H1 (cell line): Measurements from ENCODE around the gene AGBL5. TPM values are rescaled to one million over a fixed set of nuclear protein-coding genes. Genes with fewer than 3 reads are reported as not detected.

Experiments
- CTCF ChIA-PET: fragments of 300-600 bp; sonication (Branson Sonifier 250); formaldehyde crosslinking; loops from one replicate; lab custom pipeline; 2021; ENCODE audit not compliant: partially characterized antibody; lab: Charles Lee
- POLR2A ChIA-PET: fragments of 300-600 bp; sonication (Branson Sonifier 250); formaldehyde crosslinking; loops from one replicate; lab custom pipeline; 2021; ENCODE audit warnings: inconsistent platforms; ENCODE audit not compliant: partially characterized antibody; lab: Charles Lee
- DNase-seq, 2 experiments: peaks; one replicate each; pipeline versions ENCODE4 v3.0.0 to v3.0.0-alpha.2; 2010 to 2022; ENCODE audit warnings: low spot score in 2 of 2, low read depth in 1 of 2, mixed read lengths in 1 of 2
- FAIRE-seq: peaks from 2 replicates; lab custom pipeline; 2011; peaks lifted over from hg19 to GRCh38; lab: Jason Lieb, UNC
- H2AFZ ChIP-seq: 2 replicates; pipeline ENCODE4 v1.8.1; 2012; ENCODE audit warnings: low read length, inconsistent platforms
- H2AK5ac ChIP-seq: 2 replicates; pipeline ENCODE4 v1.6.1; 2013; ENCODE audit warnings: low read depth, low read length
- H2BK120ac ChIP-seq: replicated peaks from 2 replicates; pipeline ENCODE3; 2013; ENCODE audit warnings: low read depth, low read length, inconsistent platforms
- H2BK12ac ChIP-seq: 2 replicates; pipeline ENCODE4 v1.6.1; 2013; ENCODE audit warnings: low read depth, low read length
- H2BK15ac ChIP-seq: 2 replicates; pipeline ENCODE4 v1.6.1; 2013; ENCODE audit warnings: low read length
- H2BK20ac ChIP-seq: 2 replicates; pipeline ENCODE4 v1.6.1; 2013; ENCODE audit warnings: low read length
- H2BK5ac ChIP-seq: 2 replicates; pipeline ENCODE4 v1.6.1; 2013; ENCODE audit warnings: low read depth, low read length
- H3K14ac ChIP-seq: 2 replicates; pipeline ENCODE4 v1.6.1; 2013; ENCODE audit warnings: inconsistent platforms; ENCODE audit not compliant: insufficient read length
- H3K18ac ChIP-seq: 2 replicates; pipeline ENCODE4 v1.6.1; 2013; ENCODE audit warnings: low read length; ENCODE audit errors: extremely low read depth
- H3K23ac ChIP-seq: 2 replicates; pipeline ENCODE4 v1.6.1; 2013; ENCODE audit warnings: inconsistent platforms; ENCODE audit not compliant: insufficient read length
- H3K23me2 ChIP-seq: 2 replicates; pipeline ENCODE4 v1.6.1; 2013; ENCODE audit warnings: low read depth, low read length
- H3K27ac ChIP-seq: 2 replicates; pipeline ENCODE4 v1.6.1; 2011; ENCODE audit warnings: low read depth, low read length, inconsistent platforms
- H3K27me3 ChIP-seq, 4 experiments: replicated peaks in 1 of 4; 1 replicate in 1 of 4; 2 replicates in 3 of 4; pipeline versions ENCODE4 v1.6.1 to v1.8.1; 2011 to 2013; ENCODE audit warnings: low read length in 3 of 4, mild to moderate bottlenecking in 3 of 4, inconsistent platforms in 2 of 4, mixed read lengths in 2 of 4, moderate library complexity in 1 of 4; ENCODE audit not compliant: control insufficient read depth in 3 of 4, insufficient read depth in 3 of 4; ENCODE audit errors: extremely low read depth in 1 of 4
- H3K36me3 ChIP-seq, 4 experiments: 2 replicates each; pipeline versions ENCODE4 v1.6.1 to v1.8.1; 2011 to 2013; ENCODE audit warnings: mild to moderate bottlenecking in 4 of 4, low read length in 3 of 4, moderate library complexity in 2 of 4, control low read depth in 1 of 4, inconsistent platforms in 1 of 4; ENCODE audit not compliant: insufficient read depth in 4 of 4, control insufficient read depth in 2 of 4
- H3K4ac ChIP-seq: replicated peaks from 2 replicates; pipeline ENCODE3; 2013; ENCODE audit warnings: low read length, low read depth, mixed read lengths, inconsistent platforms; ENCODE audit not compliant: insufficient read length
- H3K4me1 ChIP-seq, 4 experiments: replicated peaks in 1 of 4; 1 replicate in 1 of 4; 2 replicates in 3 of 4; pipeline versions ENCODE4 v1.6.1 to v1.8.1; 2011 to 2013; ENCODE audit warnings: low read length in 3 of 4, inconsistent platforms in 2 of 4, mixed read lengths in 1 of 4; ENCODE audit not compliant: insufficient read depth in 4 of 4, control insufficient read depth in 3 of 4
- H3K4me2 ChIP-seq, 2 experiments: 2 replicates each; pipeline versions ENCODE4 v1.6.1 to v1.8.1; 2011 to 2013; ENCODE audit warnings: low read depth in 2 of 2, low read length in 2 of 2, control low read depth in 1 of 2, inconsistent platforms in 1 of 2, mild to moderate bottlenecking in 1 of 2; ENCODE audit not compliant: insufficient read depth in 1 of 2
- H3K4me3 ChIP-seq, 4 experiments: fragments of 200-600, 300-600 bp in 1 of 4; sonication (generic), shearing (Covaris generic), sonication (Bioruptor Twin) in 1 of 4; 2 replicates each; pipeline versions ENCODE4 v1.5.1 to v1.8.1; 2011 to 2016; ENCODE audit warnings: low read length in 4 of 4, low read depth in 3 of 4, control low read depth in 2 of 4, inconsistent platforms in 2 of 4, mild to moderate bottlenecking in 2 of 4, mixed read lengths in 1 of 4, moderate library complexity in 1 of 4; ENCODE audit not compliant: insufficient read depth in 2 of 4; ENCODE audit errors: extremely low read depth in 1 of 4
- H3K56ac ChIP-seq: replicated peaks from 2 replicates; pipeline ENCODE3; 2013; ENCODE audit warnings: low read depth, mild to moderate bottlenecking, mixed read lengths, low read length, inconsistent platforms; ENCODE audit not compliant: insufficient read length
- H3K79me1 ChIP-seq: 2 replicates; pipeline ENCODE4 v1.6.1; 2013; ENCODE audit warnings: low read depth, low read length, control low read depth
- H3K79me2 ChIP-seq, 2 experiments: 2 replicates each; pipeline versions ENCODE4 v1.6.1 to v1.8.1; 2012 to 2013; ENCODE audit warnings: low read length in 2 of 2, mild to moderate bottlenecking in 2 of 2, inconsistent platforms in 1 of 2; ENCODE audit not compliant: insufficient read depth in 2 of 2, control insufficient read depth in 1 of 2
- H3K9ac ChIP-seq, 4 experiments: replicated peaks in 1 of 4; 1 replicate in 1 of 4; 2 replicates in 3 of 4; pipeline versions ENCODE4 v1.6.1 to v1.8.1; 2011 to 2013; ENCODE audit warnings: low read depth in 3 of 4, low read length in 3 of 4, control low read depth in 2 of 4, mild to moderate bottlenecking in 2 of 4, moderate library complexity in 2 of 4, inconsistent platforms in 1 of 4; ENCODE audit errors: extremely low read depth in 1 of 4
- H3K9me3 ChIP-seq, 2 experiments: 2 replicates each; pipeline versions ENCODE4 v1.6.1 to v1.8.1; 2012 to 2013; ENCODE audit warnings: mild to moderate bottlenecking in 2 of 2, moderate library complexity in 2 of 2, control low read depth in 1 of 2, inconsistent platforms in 1 of 2, low read depth in 1 of 2, low read length in 1 of 2, mixed read lengths in 1 of 2; ENCODE audit not compliant: insufficient read depth in 2 of 2
- H4K20me1 ChIP-seq, 2 experiments: replicated peaks in 1 of 2; 2 replicates each; pipeline versions ENCODE3 to v1.8.1; 2011 to 2013; ENCODE audit warnings: inconsistent platforms in 2 of 2, low read length in 2 of 2, mild to moderate bottlenecking in 1 of 2; ENCODE audit not compliant: insufficient read depth in 2 of 2, control insufficient read depth in 1 of 2
- H4K5ac ChIP-seq: 2 replicates; pipeline ENCODE4 v1.6.1; 2013; ENCODE audit warnings: low read length, low read depth, mixed read lengths, inconsistent platforms; ENCODE audit not compliant: insufficient read length
- H4K8ac ChIP-seq: 2 replicates; pipeline ENCODE4 v1.8.0; 2013; ENCODE audit warnings: mild to moderate bottlenecking, moderate library complexity, low read length, inconsistent platforms; ENCODE audit not compliant: insufficient read depth; ENCODE audit errors: extremely low read depth
- H4K91ac ChIP-seq: replicated peaks from 2 replicates; pipeline ENCODE3; 2013; ENCODE audit warnings: low read length, mixed read lengths, inconsistent platforms; ENCODE audit not compliant: insufficient read length
- EZH2 ChIP-seq: fragments of 200-600 bp; sonication (generic); IDR thresholded peaks from 2 replicates; pipeline ENCODE4 v1.7.1; 2012; ENCODE audit warnings: low read depth, mild to moderate bottlenecking, moderate library complexity, low read length, inconsistent platforms; ENCODE audit not compliant: severe bottlenecking
- RNF2 ChIP-seq: fragments of 200-900, 300-1000 bp; sonication (generic); IDR thresholded peaks from 2 replicates; pipeline ENCODE4 v1.7.1; 2016; ENCODE audit warnings: borderline replicate concordance, low read depth, mild to moderate bottlenecking, antibody characterized with exemption, low read length; ENCODE audit not compliant: poor library complexity, severe bottlenecking; ENCODE audit errors: missing control alignments
- WGBS, 2 experiments: shearing (Covaris generic) in 1 of 2; methylation state at CpG; one replicate each; pipeline versions ENCODE4 v1.1.6 to v1.1.7; 2013 to 2015; ENCODE audit warnings: low lambda C conversion rate in 2 of 2, mixed read lengths in 2 of 2, inconsistent platforms in 1 of 2, low coverage in 1 of 2, missing lambda C conversion rate in 1 of 2; ENCODE audit not compliant: insufficient replicate concordance in 2 of 2, insufficient coverage in 1 of 2, insufficient read length in 1 of 2; ENCODE audit errors: extremely low coverage in 1 of 2, missing lambda C conversion rate in 1 of 2; 5-methylcytosine and 5-hydroxymethylcytosine counted together
- polyA plus RNA-seq, 7 experiments: library from polyadenylated mRNA; depleted of rRNA in 3 of 7; stranded (reverse) in 5 of 7; unstranded in 2 of 7; fragments of >200 nt in 5 of 7; fragments of 200-250 nt in 2 of 7; gene quantifications; 1 replicate in 5 of 7; 2 replicates in 1 of 7; 4 replicates in 1 of 7; pipeline versions ENCODE4 v1.2.1 to v1.2.3, GENCODE V29; 2011 to 2013; ENCODE audit warnings: missing spikeins in 2 of 7, mixed read lengths in 2 of 7
- total RNA-seq: library from RNA; stranded (reverse); fragmentation: NEBNext Ultra II Directional; extraction: Animal tissue kit (Norgen Biotek cat#: 25700); gene quantifications from 2 replicates; pipeline ENCODE4 v1.2.1, GENCODE V29; 2021
- TF ChIP-seq, protein P1 (sequence below): IDR thresholded peaks from 2 replicates; pipeline ENCODE4 v1.6.1; 2011; ENCODE audit warnings: low read length, improper control_type of control experiment

AGBL5 gene
- total and polyA plus RNA-seq, 2 of the 8 experiments (the other 6 are each of a cell fraction or from before 2014, with no cell fraction given) = 45.4 to 62.0 TPM

DNA sequence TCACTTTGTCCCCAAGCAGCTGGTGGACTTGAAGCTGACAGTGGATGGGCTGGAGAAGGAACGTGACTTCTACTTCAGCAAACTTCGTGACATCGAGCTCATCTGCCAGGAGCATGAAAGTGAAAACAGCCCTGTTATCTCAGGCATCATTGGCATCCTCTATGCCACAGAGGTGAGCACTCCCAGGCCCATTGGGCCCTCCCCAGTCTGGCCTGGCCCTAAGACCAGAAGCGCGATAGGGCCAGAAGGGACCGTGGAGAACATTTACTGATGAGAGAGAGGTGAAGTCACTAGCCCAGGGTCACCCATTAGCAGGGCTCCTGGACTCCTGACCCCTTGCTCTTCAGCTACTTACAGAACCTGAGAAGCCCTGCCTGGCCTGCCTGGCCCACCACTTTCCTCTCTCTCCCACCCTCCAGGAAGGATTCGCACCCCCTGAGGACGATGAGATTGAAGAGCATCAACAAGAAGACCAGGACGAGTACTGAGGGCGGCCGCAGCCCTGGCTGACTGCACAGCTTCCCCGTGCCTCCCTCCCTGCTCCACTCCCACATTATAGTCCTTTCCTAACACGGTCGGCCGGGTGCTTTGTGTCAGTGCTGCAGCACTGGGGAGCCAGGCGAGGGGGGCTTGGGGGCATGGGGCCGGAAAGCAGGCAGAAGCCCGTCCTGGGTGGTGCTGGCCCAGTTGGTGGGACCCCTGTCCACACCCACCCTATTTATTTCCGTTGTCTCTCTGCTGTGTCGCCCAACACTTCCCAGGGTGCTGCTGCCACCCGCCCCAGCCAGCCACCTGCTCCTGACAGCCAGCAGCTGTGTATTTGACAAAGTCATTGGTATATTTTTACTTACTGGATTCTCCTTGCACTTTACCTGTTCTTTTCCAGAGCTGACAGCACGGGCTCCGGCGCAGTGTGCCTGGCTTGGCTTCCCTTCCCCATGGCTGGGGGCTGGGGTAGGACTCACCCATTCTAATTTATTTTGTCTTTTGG is 25.3 kb upstream of the AGBL5 start:
- Histone ChIP-seq H3K56ac (no peak overlapping the region), H3K4me1 (peaks cover 0 to 4% (median under 1%) of the 10 kb centered on the region in 4 experiments; a peak in 1 of 7 replicates), H3K23ac (no peak overlapping the region), H4K91ac (no peak overlapping the region), H2BK5ac (no peak overlapping the region), H3K4me3 (no peak overlapping the region), H3K9me3 (no peaks in the 10 kb centered on the region), H3K14ac (no peak overlapping the region), H4K8ac (no peak overlapping the region; the same call in 1 of the 2 replicates), H3K36me3 (peaks cover 0 to 6% (median 3%) of the 10 kb centered on the region in 4 experiments; a peak in 3 of 8 replicates), H2BK15ac (no peak overlapping the region), H2AK5ac (no peak overlapping the region), H3K27me3 (no peaks in the 10 kb centered on the region), H2BK20ac (no peak overlapping the region), H4K20me1 (peaks cover 0 to 11% of the 10 kb centered on the region in 2 experiments), H2BK12ac (no peak overlapping the region), H3K4ac (no peak overlapping the region), H2BK120ac (no peak overlapping the region), H3K79me2 (no peaks in the 10 kb centered on the region), H3K9ac (no peak overlapping the region), H3K79me1 (peaks cover 2% of the 10 kb centered on the region; the same call in 1 of the 2 replicates), H3K4me2 (no peak overlapping the region), H3K23me2 (no peaks in the 10 kb centered on the region), H2AFZ (no peak overlapping the region), H3K27ac (no peak overlapping the region), H3K18ac (no peak overlapping the region), H4K5ac (no peak overlapping the region)
- 92% methylated on average over 24 of the region's 24 CpGs; no CpG with 5 or more reads in 1 of the 2 experiments for WGBS, 2 experiments
- FAIRE-seq (no peak), DNase-seq (no peak)
- TF ChIP-seq EZH2 (no peak), RNF2 (no peak)
- TF ChIP-seq, protein P1, sequence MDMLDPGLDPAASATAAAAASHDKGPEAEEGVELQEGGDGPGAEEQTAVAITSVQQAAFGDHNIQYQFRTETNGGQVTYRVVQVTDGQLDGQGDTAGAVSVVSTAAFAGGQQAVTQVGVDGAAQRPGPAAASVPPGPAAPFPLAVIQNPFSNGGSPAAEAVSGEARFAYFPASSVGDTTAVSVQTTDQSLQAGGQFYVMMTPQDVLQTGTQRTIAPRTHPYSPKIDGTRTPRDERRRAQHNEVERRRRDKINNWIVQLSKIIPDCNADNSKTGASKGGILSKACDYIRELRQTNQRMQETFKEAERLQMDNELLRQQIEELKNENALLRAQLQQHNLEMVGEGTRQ = no peak
- ChIA-PET CTCF (interaction anchor here (0.6 to 6.1 kb wide), 25 partner anchors 9 to 281 kb away, joined by 3 to 122 read pairs (median 8); partner anchors contain the start of genes AGBL5, DPYSL5 and MAPRE3), POLR2A (interaction anchor here (1.0 to 1.8 kb wide), 5 partner anchors 13 to 58 kb away, joined by 3 to 5 read pairs (median 4); no protein-coding TSS in a partner anchor)
